HepG2 (cell line): Measurements from ENCODE around the gene LGALS1. TPM values are rescaled to one million over a fixed set of nuclear protein-coding genes. Genes with fewer than 3 reads are reported as not detected.

Source experiments
- ATF5 ChIP-seq: sonication (generic); formaldehyde crosslinking; IDR thresholded peaks from 2 replicates; pipeline ENCODE4 v1.4.0; 2020; ENCODE audit warnings: mild to moderate bottlenecking, low read depth, missing genetic modification reagents
- FOXM1 ChIP-seq: sonication (generic); formaldehyde crosslinking; IDR thresholded peaks from 2 replicates; pipeline ENCODE4 v1.5.0; 2020; ENCODE audit warnings: missing genetic modification reagents
- GATAD2A ChIP-seq: IDR thresholded peaks from 2 replicates; pipeline ENCODE4 v1.6.1; 2016
- HOXA3 ChIP-seq: sonication (generic); formaldehyde crosslinking; IDR thresholded peaks from 2 replicates; pipeline ENCODE4 v1.5.0; 2020; ENCODE audit warnings: missing genetic modification reagents
- MLX ChIP-seq: IDR thresholded peaks from 2 replicates; pipeline ENCODE4 v1.6.1; 2016
- NONO ChIP-seq, 2 experiments: fragments of 450-650 bp in 1 of 2; sonication (generic) in 1 of 2; formaldehyde crosslinking in 1 of 2; IDR thresholded peaks in 1 of 2; conservative IDR thresholded peaks in 1 of 2; 2 replicates each; pipeline versions ENCODE4 v1.6.1 to v1.8.0; 2017 to 2022; ENCODE audit warnings: mild to moderate bottlenecking in 1 of 2, missing genetic modification reagents in 1 of 2, moderate library complexity in 1 of 2
- POLR2AphosphoS5 ChIP-seq: IDR thresholded peaks from 2 replicates; pipeline ENCODE4 v1.6.1; 2012; ENCODE audit warnings: low read depth, low read length
- RBFOX2 ChIP-seq: fragments of 200-400 bp; formaldehyde crosslinking; IDR thresholded peaks from 2 replicates; pipeline ENCODE4 v1.6.1; 2017; ENCODE audit warnings: low read depth, mild to moderate bottlenecking, low read length
- SKI ChIP-seq: fragments of 450-650 bp; IDR thresholded peaks from one replicate; pipeline ENCODE4 v1.6.1; 2018; ENCODE audit warnings: mild to moderate bottlenecking; ENCODE audit not compliant: partially characterized antibody
- TEAD2 ChIP-seq: sonication (generic); formaldehyde crosslinking; IDR thresholded peaks from 2 replicates; pipeline ENCODE4 v1.9.0; 2021; ENCODE audit warnings: missing genetic modification reagents
- THRA ChIP-seq: sonication (generic); formaldehyde crosslinking; IDR thresholded peaks from 2 replicates; pipeline ENCODE4 v1.4.0; 2020; ENCODE audit warnings: missing genetic modification reagents, borderline replicate concordance
- ZFP91 ChIP-seq: sonication (generic); formaldehyde crosslinking; IDR thresholded peaks from 2 replicates; pipeline ENCODE4 v1.9.0; 2022; ENCODE audit warnings: missing genetic modification reagents, mild to moderate bottlenecking, borderline replicate concordance
- ZFYVE20 ChIP-seq: sonication (generic); formaldehyde crosslinking; IDR thresholded peaks from 2 replicates; pipeline ENCODE4 v1.8.0; 2023; ENCODE audit warnings: low read depth, mild to moderate bottlenecking, moderate library complexity, missing genetic modification reagents, borderline replicate concordance
- ZNF136 ChIP-seq: sonication (generic); formaldehyde crosslinking; IDR thresholded peaks from 2 replicates; pipeline ENCODE4 v1.8.1; 2022; ENCODE audit warnings: low read depth, mild to moderate bottlenecking, moderate library complexity, missing genetic modification reagents
- ZNF205 ChIP-seq: IDR thresholded peaks from 2 replicates; pipeline ENCODE4 v1.6.1; 2018; ENCODE audit warnings: missing biosample characterization, missing genetic modification reagents
- ZNF24 ChIP-seq: fragments of 450-650 bp; IDR thresholded peaks from 2 replicates; pipeline ENCODE4 v1.6.1; 2017; ENCODE audit warnings: antibody characterized with exemption, mild to moderate bottlenecking
- ZNF513 ChIP-seq: sonication (generic); formaldehyde crosslinking; conservative IDR thresholded peaks from 2 replicates; pipeline ENCODE4 v1.5.0; 2020; ENCODE audit warnings: missing genetic modification reagents
- ZNF780A ChIP-seq: sonication (generic); formaldehyde crosslinking; IDR thresholded peaks from 2 replicates; pipeline ENCODE4 v1.8.0; 2022; ENCODE audit warnings: mild to moderate bottlenecking, missing genetic modification reagents, moderate library complexity
- ZNF788 ChIP-seq: sonication (generic); formaldehyde crosslinking; IDR thresholded peaks from 2 replicates; pipeline ENCODE4 v1.5.0; 2020; ENCODE audit warnings: mild to moderate bottlenecking, missing genetic modification reagents, borderline replicate concordance
- ZSCAN25 ChIP-seq: sonication (generic); formaldehyde crosslinking; IDR thresholded peaks from 2 replicates; pipeline ENCODE4 v1.8.0; 2022; ENCODE audit warnings: mild to moderate bottlenecking, missing genetic modification reagents
- ZUFSP ChIP-seq: sonication (generic); formaldehyde crosslinking; IDR thresholded peaks from 2 replicates; pipeline ENCODE4 v1.9.0; 2021; ENCODE audit warnings: missing genetic modification reagents, mild to moderate bottlenecking, borderline replicate concordance
- polyA plus RNA-seq, 8 experiments: library from polyadenylated mRNA; depleted of rRNA in 3 of 8; stranded (reverse) in 7 of 8; unstranded in 1 of 8; fragments of >200 nt; fragmentation: Illumina TruSeq in 4 of 8; extraction: Trizol in 4 of 8; gene quantifications; 2 replicates each; pipeline versions ENCODE4 v1.2.1 to v1.2.3, GENCODE V29; 2011 to 2016; ENCODE audit warnings: low read depth in 4 of 8, missing spikeins in 1 of 8, mixed read lengths in 1 of 8; ENCODE audit not compliant: insufficient read depth in 1 of 8
- total RNA-seq, 5 experiments: library from RNA; depleted of rRNA; stranded (reverse); fragments of >200 nt; fragmentation: Illumina TruSeq; extraction: Trizol; gene quantifications; 2 replicates each; pipeline ENCODE4 v1.2.3, GENCODE V29; 2016; ENCODE audit warnings: low read depth in 1 of 5

LGALS1 gene
- total and polyA plus RNA-seq, 2 of the 13 experiments (the other 11 are each of a cell fraction or from before 2014, with no cell fraction given): 103 to 858 TPM

- TF ChIP-seq ZNF136 (CRISPR knock-in tag) (no peak), GATAD2A (CRISPR knock-in tag) (0 out of 2 replicates have a peak, but pooled peaks have one; percentile 20), RBFOX2 (no peak; the same call in 1 of the 2 replicates), ZNF24 (peak; percentile 27; the same call in 1 of the 2 replicates), ATF5 (CRISPR knock-in tag) (no peak), ZNF205 (CRISPR knock-in tag) (no peak), ZFP91 (CRISPR knock-in tag) (no peak), POLR2AphosphoS5 (peak; percentile 42; the same call in 1 of the 2 replicates), ZUFSP (CRISPR knock-in tag) (no peak), ZFYVE20 (CRISPR knock-in tag) (no peak), ZSCAN25 (CRISPR knock-in tag) (no peak), MLX (CRISPR knock-in tag) (no peak), NONO (IDR thresholded peaks at IDR 0.05) (no peak), NONO (CRISPR knock-in tag; conservative IDR thresholded peaks at IDR 0.05) (no peak; the same call in 1 of the 2 replicates), FOXM1 (no peak), THRA (CRISPR knock-in tag) (no peak), TEAD2 (CRISPR knock-in tag) (no peak), ZNF788 (no peak), ZNF780A (0 out of 2 replicates have a peak, but pooled peaks have one; percentile 33), ZNF513 (CRISPR knock-in tag) (no peak), HOXA3 (CRISPR knock-in tag) (no peak), SKI (peak; percentile 48)
Observed at GRCh38 chr22:37664249-37665101, 11.0 kb upstream of the LGALS1 start (continued).
